Stimulated activated CD4-positive, alpha-beta T cell treated with anti-CD3 and anti-CD28 coated beads, TNF-alpha, amount 100 ng/mL, for 4 hours (primary cell): ENCODE data around the gene RASGRF1.
A peak's percentile ranks its signal among the peaks of the same experiment; 100 is the strongest.

ENCODE experiments used
- DNase-seq, 3 experiments: peaks; one replicate each; pipeline ENCODE4 v3.0.0-alpha.2; 2020; ENCODE audit warnings: low read depth in 3 of 3

RASGRF1 gene

GRCh38 chr15:78955355-78955754 lies 135.2 kb downstream of the RASGRF1 start:
- no peak for DNase-seq

GRCh38 chr15:78951841-78952238 lies 138.7 kb downstream of the RASGRF1 start:
- DNase-seq, result no peak

GRCh38 chr15:78950902-78951840 lies 139.4 kb downstream of the RASGRF1 start:
- DNase-seq, result no peak

DNA sequence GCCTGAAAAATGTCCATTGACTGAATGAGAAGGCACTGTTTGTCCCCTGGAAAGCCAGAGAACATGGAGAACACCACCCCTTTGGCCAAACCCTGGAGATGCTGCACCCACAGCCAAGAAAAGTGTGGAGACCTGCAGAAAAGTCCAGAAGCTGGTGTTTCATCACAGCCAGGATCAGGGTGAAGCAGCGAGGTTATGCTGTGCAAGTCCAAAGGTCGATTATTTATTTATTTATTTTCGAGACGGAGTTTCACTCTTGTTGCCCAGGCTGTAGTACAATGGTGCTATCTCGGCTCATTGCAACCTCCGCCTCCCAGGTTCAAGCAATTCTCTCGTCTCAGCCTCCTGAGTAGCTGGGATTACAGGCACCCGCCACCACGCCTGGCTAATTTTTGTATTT lies 140.2 kb downstream of the RASGRF1 start:
- DNase-seq, result no peak

GRCh38 chr15:78949461-78949860 lies 141.1 kb downstream of the RASGRF1 start:
- DNase-seq, result no peak

DNA sequence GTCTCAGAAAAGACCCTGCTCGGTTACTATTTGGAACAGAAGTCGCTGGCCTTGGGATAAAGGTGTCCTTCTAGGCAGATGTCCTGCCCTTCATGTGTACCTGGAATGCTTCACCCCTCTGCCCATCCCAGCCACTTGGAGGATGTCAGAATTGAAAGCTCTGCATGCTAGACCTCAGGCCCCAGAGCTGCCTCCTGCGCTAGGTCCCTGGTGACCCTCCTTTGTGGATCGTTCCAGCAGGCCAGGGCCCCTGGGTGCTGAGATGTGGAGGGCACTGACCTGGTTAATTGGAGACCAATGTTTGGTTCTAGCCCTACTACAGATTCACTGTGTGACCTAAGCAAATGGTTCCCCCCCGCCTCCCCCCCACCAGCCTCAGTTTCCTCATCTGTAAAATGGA lies 143.1 kb downstream of the RASGRF1 start:
- no peak for DNase-seq

- no peak for DNase-seq
Measured at GRCh38 chr15:78946493-78946892, 144.1 kb downstream of the RASGRF1 start.

- peak; percentile 60 to 66 (median 63) for DNase-seq
Measured at GRCh38 chr15:78944669-78945407, 145.7 kb downstream of the RASGRF1 start, which contains the start of gene CTSH. Gene CTSH (minus strand): TSS chr15:78945046. CDS start chr15:78944981, 65 bp downstream.

DNA sequence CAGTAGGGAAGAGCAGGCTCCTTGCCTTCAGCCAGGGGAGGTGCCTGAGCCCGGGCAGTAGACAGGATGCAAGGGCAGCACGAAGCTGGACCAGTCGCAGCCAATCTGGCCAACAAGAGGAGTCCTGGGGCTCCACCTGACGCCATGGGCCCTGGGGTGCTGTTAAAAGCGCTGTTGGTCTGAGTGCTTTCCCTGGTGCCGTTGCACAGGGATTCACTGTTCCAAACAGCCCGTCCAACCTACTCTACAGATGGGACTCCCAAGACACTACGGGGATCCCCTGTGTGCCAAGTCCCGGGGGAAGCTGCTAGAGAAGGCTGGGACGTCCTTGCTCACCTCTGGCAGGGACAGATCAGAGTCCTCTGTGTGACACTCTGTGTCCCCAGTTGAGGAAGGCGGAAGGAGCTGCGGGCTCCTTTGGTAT lies 146.4 kb downstream of the RASGRF1 start:
- no peak for DNase-seq

- no peak for DNase-seq
Measured at GRCh38 chr15:78943692-78944091, 146.9 kb downstream of the RASGRF1 start.

- DNase-seq, result no peak
Measured at GRCh38 chr15:78942741-78943140, 147.8 kb downstream of the RASGRF1 start.

DNA sequence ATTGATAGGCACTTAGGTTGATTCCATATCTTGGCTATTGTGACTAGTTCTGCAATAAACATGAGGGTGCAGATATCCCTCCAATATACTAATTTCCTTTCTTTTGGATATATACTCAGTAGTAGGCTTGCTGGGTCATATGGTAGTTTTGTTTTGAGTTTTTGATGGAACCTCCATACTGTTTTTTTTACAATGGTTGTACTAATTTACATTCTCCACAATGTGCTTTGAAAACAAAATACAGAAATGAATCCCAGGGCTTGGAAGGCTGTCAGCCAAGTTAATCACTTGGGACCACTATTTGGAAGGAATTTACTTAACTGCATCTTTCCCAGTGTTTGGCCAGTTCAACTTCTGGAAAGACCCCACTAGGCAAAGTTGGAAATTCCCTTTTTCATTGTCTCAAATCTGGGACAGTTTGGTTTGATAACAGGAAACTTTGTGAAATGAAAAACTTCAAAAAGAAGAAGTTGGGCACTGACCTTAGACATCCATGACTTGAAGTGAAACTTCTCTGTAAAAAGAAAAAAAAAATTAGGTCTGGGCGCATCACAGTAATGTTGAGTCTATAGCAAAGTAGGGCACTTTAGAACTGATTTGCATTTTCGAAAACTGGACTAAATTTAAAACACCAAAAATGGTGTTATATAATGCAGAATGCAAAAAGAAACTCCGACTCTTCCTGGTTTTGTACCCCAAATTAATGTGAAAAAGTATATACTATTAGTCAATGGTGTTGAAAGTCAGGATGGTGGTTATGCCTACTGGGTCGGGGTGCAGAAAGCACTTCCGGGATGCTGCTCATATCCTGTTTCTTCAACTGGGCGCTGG lies 151.7 kb downstream of the RASGRF1 start:
- no peak for DNase-seq

- no peak for DNase-seq
Measured at GRCh38 chr15:78937132-78937739, 153.3 kb downstream of the RASGRF1 start.

DNA sequence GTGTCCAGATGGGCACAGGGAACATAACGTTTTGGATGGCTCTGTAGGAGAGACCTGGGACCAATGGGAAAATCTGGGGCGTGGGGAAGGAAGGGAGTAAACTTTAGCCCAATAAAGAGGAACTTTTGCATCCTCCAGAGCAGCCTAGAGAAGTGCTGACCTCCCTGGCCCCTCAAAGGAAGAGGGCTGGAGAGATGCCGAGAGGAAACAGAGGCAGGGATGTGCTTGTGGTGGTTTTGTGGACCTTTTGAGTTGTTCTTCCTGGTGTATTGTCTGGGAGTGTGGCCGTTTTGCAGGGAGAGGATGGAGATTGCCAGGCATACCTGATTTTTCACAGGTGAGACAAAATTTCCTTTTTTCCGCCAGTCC lies 155.9 kb downstream of the RASGRF1 start:
- no peak for DNase-seq

GRCh38 chr15:78933823-78934654 lies 156.5 kb downstream of the RASGRF1 start:
- DNase-seq, result no peak

DNA sequence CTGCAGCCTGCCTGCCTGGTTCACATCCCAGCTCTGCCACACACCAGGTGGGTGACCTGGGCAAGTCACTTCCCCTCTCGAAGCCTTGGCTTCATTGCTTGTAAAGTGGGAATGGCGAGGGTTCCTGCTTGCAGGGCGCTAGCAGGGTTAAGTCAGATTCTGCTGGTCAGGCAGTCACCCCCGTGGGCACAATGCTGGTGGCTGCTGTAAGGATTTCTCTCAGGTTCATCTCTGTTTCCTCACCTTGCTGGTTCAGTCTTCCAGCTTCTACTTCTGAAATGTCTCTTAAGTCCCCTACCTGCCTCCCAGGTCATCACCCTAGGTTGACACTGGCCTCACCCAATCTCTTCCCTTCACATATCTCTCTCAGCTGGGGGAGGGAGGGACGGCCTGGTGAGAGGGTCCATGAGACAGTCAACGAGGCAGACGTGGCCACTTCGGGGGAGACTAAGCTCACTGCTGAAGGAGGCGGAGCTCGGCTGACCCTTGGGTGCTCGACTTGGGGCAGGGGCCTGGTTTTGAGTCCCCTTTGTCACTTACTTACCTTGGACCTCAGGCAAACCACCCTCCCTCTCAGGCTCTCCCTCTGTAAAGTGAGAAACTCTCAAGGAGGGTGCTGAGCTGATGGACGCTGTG lies 157.3 kb downstream of the RASGRF1 start:
- DNase-seq, result no peak

GRCh38 chr15:78932258-78932808 lies 158.2 kb downstream of the RASGRF1 start:
- DNase-seq, result no peak

- no peak for DNase-seq
Measured at GRCh38 chr15:78931439-78932257, 158.9 kb downstream of the RASGRF1 start.
